GM23248 (cell line): ENCODE data around the gene ZFAND3. TPM values are rescaled to one million over a fixed set of nuclear protein-coding genes. Genes with fewer than 3 reads are reported as not detected.

ENCODE experiments used
- DNase-seq: peaks from one replicate; pipeline ENCODE4 v3.0.0-alpha.2; 2015
- H2AFZ ChIP-seq: fragments of 200-600 bp; sonication (generic); 2 replicates; pipeline ENCODE4 v1.6.1; 2016; ENCODE audit warnings: antibody characterized with exemption
- H3F3A ChIP-seq: fragments of 200-600 bp; sonication (generic); 2 replicates; pipeline ENCODE4 v1.6.1; 2016; ENCODE audit warnings: mild to moderate bottlenecking, antibody characterized with exemption, mixed run types; ENCODE audit not compliant: insufficient read depth
- H3K27ac ChIP-seq: fragments of 200-600 bp; sonication (generic); 2 replicates; pipeline ENCODE4 v1.5.1; 2016; ENCODE audit warnings: mild to moderate bottlenecking
- H3K27me3 ChIP-seq: fragments of 200-600 bp; sonication (generic); replicated peaks from 2 replicates; pipeline ENCODE4 v1.6.1; 2016; ENCODE audit warnings: mild to moderate bottlenecking; ENCODE audit not compliant: insufficient read depth
- H3K36me3 ChIP-seq: fragments of 200-600 bp; sonication (generic); 2 replicates; pipeline ENCODE4 v1.6.1; 2016; ENCODE audit warnings: low read depth, mild to moderate bottlenecking
- H3K4me1 ChIP-seq: fragments of 200-600 bp; sonication (generic); 2 replicates; pipeline ENCODE4 v1.6.1; 2016; ENCODE audit warnings: mild to moderate bottlenecking; ENCODE audit not compliant: insufficient read depth
- H3K4me2 ChIP-seq: fragments of 200-600 bp; sonication (generic); one replicate; pipeline ENCODE4 v1.6.1; 2016; ENCODE audit warnings: mild to moderate bottlenecking; ENCODE audit not compliant: unreplicated experiment
- H3K4me3 ChIP-seq: fragments of 200-600 bp; sonication (generic); 2 replicates; pipeline ENCODE4 v1.5.1; 2016; ENCODE audit warnings: mild to moderate bottlenecking
- H3K79me2 ChIP-seq: fragments of 200-600 bp; sonication (generic); 2 replicates; pipeline ENCODE4 v1.6.1; 2016; ENCODE audit warnings: mild to moderate bottlenecking; ENCODE audit not compliant: insufficient read depth
- H3K9ac ChIP-seq: fragments of 200-600 bp; sonication (generic); 2 replicates; pipeline ENCODE4 v1.6.1; 2016; ENCODE audit warnings: mild to moderate bottlenecking
- H3K9me2 ChIP-seq: fragments of 200-600 bp; sonication (generic); 2 replicates; pipeline ENCODE4 v1.6.1; 2016; ENCODE audit warnings: mixed run types, mild to moderate bottlenecking, moderate library complexity; ENCODE audit not compliant: insufficient read depth
- H3K9me3 ChIP-seq: fragments of 200-600 bp; sonication (generic); one replicate; pipeline ENCODE4 v1.6.1; 2017; ENCODE audit warnings: low read depth
- H4K20me1 ChIP-seq: fragments of 200-600 bp; sonication (generic); 2 replicates; pipeline ENCODE4 v1.6.0; 2016; ENCODE audit not compliant: insufficient read depth
- EZH2 ChIP-seq: fragments of 200-600 bp; sonication (generic); IDR thresholded peaks from 2 replicates; pipeline ENCODE4 v1.6.1; 2018; ENCODE audit warnings: antibody characterized with exemption, mild to moderate bottlenecking; ENCODE audit not compliant: insufficient read depth, poor library complexity, severe bottlenecking
- EZH2phosphoT487 ChIP-seq: fragments of 200-600 bp; sonication (generic); IDR thresholded peaks from 2 replicates; pipeline ENCODE4 v1.6.1; 2018; ENCODE audit warnings: antibody characterized with exemption, moderate library complexity, mild to moderate bottlenecking, low read depth; ENCODE audit not compliant: insufficient read depth
- WGBS, 2 experiments: methylation state at CpG; one replicate each; pipeline ENCODE4 v1.1.6; 2015 to 2017; ENCODE audit warnings: low lambda C conversion rate in 2 of 2, low coverage in 1 of 2; ENCODE audit errors: missing lambda C conversion rate in 2 of 2; 5-methylcytosine and 5-hydroxymethylcytosine counted together
- in situ Hi-C: fragments of 300-500 bp; cut with MboI; formaldehyde crosslinking; loops from 2 replicates; pipeline ENCODE4 v1.15.0; 2020
- polyA plus RNA-seq: library from polyadenylated mRNA; unstranded; fragments of >200 nt; fragmentation: Nextera tagmentation; extraction: Ambion mirVana; gene quantifications from 2 replicates; pipeline ENCODE4 v1.2.1, GENCODE V29; 2016
- total RNA-seq: library from RNA; depleted of rRNA; stranded (reverse); fragments of >200 nt; shearing (Covaris generic); gene quantifications from 2 replicates; pipeline ENCODE4 v1.2.3, GENCODE V29; 2014

The ZFAND3 gene
- total and polyA plus RNA-seq, 2 experiments from 2014 or later: 27.5 to 40.0 TPM

DNA sequence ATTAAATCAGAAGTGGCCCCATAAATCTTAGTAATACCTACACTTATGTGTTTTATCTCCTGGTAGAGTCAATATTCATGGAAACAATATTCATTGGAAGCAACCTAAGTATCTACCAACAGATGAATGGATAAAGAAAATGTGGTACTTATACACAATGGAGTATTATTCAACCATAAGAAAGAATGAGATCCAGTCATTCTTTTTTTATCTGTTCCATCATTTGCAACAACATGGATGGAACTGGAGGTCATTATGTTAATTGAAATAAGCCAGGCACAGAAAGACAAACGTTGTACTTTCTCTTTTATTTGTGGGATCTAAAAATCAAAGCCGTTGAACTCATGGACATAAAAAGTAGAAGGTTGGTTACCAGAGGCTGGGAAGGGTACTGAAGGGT lies 268.5 kb downstream of the ZFAND3 start:
- 50 to 53% methylated on average over 2 of the region's 2 CpGs for WGBS, 2 experiments
- peaks cover 8% of the 10 kb centered on the region; the same call in 1 of the 2 replicates for H3K36me3 ChIP-seq
- H3K27me3 ChIP-seq: no peaks in the 10 kb centered on the region
- no peak overlapping the region for H3K4me3 ChIP-seq
- H3K27ac ChIP-seq: no peak overlapping the region
- H3K9me3 ChIP-seq: no peaks in the 10 kb centered on the region
- no peak for TF ChIP-seq EZH2
- no peak for TF ChIP-seq EZH2phosphoT487
- H3K4me2 ChIP-seq: no peak overlapping the region
- H3K9ac ChIP-seq: no peak overlapping the region
- no peaks in the 10 kb centered on the region for H3K9me2 ChIP-seq
- H4K20me1 ChIP-seq: peaks cover 15% of the 10 kb centered on the region
- no peaks in the 10 kb centered on the region; the same call in 1 of the 2 replicates for H3F3A ChIP-seq
- in situ Hi-C loops: no loop called here
- H3K4me1 ChIP-seq: no peaks in the 10 kb centered on the region
- H2AFZ ChIP-seq: no peak overlapping the region
- peaks cover 86% of the 10 kb centered on the region for H3K79me2 ChIP-seq
- DNase-seq: no peak

DNA sequence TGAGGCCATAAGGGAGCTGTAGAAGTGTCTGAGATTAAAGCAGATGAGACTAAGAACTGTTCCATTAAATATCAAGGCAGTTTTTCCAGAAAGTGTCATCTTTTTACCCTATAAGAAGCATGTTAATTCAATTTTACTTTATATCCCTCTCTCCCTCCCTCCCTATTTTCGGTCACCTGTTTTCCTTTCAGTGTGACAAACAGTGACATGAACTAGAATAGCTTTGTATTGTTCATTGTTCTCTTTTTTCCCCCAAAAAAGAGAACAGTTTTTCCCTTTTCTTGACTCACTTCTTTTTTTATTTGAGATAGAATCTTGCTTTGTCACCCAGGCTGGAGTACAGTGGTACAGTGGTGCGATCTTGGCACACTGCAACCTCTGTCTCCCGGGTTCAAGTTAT lies 269.3 kb downstream of the ZFAND3 start:
- H3K27me3 ChIP-seq: no peaks in the 10 kb centered on the region
- H4K20me1 ChIP-seq: peaks cover 15% of the 10 kb centered on the region
- WGBS, 2 experiments: 81 to 92% methylated on average over 3 of the region's 3 CpGs
- H3K4me3 ChIP-seq: no peak overlapping the region
- no peak overlapping the region for H3K27ac ChIP-seq
- H3K9ac ChIP-seq: no peak overlapping the region
- no peaks in the 10 kb centered on the region for H3K9me2 ChIP-seq
- no peak overlapping the region for H3K4me2 ChIP-seq
- no peaks in the 10 kb centered on the region for H3K9me3 ChIP-seq
- in situ Hi-C loops: no loop called here
- no peaks in the 10 kb centered on the region for H3K4me1 ChIP-seq
- peaks cover 8% of the 10 kb centered on the region; the same call in 1 of the 2 replicates for H3K36me3 ChIP-seq
- no peak overlapping the region for H2AFZ ChIP-seq
- no peak for DNase-seq
- H3F3A ChIP-seq: peaks cover 5% of the 10 kb centered on the region; the same call in 1 of the 2 replicates
- TF ChIP-seq EZH2 (no peak), EZH2phosphoT487 (no peak)
- H3K79me2 ChIP-seq: peaks cover 85% of the 10 kb centered on the region

DNA sequence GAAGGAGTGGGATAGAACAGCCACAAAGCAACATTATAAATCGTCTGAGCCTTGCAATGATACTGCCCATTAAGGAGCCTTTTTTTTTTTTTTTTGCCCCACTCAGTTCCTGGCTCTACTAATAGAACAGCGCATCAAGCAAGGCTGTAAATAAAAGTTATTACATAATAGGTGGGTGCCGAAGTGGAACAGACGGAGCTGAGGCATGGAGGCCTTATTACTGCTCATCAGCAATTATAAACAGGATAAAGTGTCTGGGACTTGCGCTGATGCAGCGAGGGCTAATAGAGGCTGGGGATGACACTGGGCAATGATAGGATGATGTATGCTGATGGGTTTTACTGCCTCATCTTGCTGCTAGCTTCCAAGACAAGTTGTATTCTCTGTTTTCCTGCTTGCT lies 272.1 kb downstream of the ZFAND3 start:
- no peak overlapping the region for H3K4me2 ChIP-seq
- no peak overlapping the region for H3K27ac ChIP-seq
- no peaks in the 10 kb centered on the region for H3K9me2 ChIP-seq
- H3K4me1 ChIP-seq: peaks cover 18% of the 10 kb centered on the region
- peaks cover 15% of the 10 kb centered on the region for H4K20me1 ChIP-seq
- H3K9ac ChIP-seq: no peak overlapping the region
- peaks cover 3% of the 10 kb centered on the region; the same call in 1 of the 2 replicates for H3K36me3 ChIP-seq
- no peaks in the 10 kb centered on the region for H3K27me3 ChIP-seq
- H3K9me3 ChIP-seq: no peaks in the 10 kb centered on the region
- in situ Hi-C loops: no loop called here
- TF ChIP-seq EZH2: no peak
- no peak for TF ChIP-seq EZH2phosphoT487
- H3F3A ChIP-seq: peaks cover 23% of the 10 kb centered on the region
- no peak overlapping the region for H3K4me3 ChIP-seq
- peaks cover 79% of the 10 kb centered on the region for H3K79me2 ChIP-seq
- WGBS, 2 experiments: 94 to 95% methylated on average over 6 of the region's 6 CpGs
- H2AFZ ChIP-seq: no peak overlapping the region
- DNase-seq: no peak

GRCh38 chr6:38092465-38092864 lies 272.9 kb downstream of the ZFAND3 start:
- H4K20me1 ChIP-seq: peaks cover 15% of the 10 kb centered on the region
- WGBS, 2 experiments: 87 to 88% methylated on average over 4 of the region's 4 CpGs
- in situ Hi-C loops: no loop called here

GRCh38 chr6:38092964-38093363 lies 273.4 kb downstream of the ZFAND3 start:
- Histone ChIP-seq H3K9me3 (no peaks in the 10 kb centered on the region), H3K4me2 (no peak overlapping the region), H3K9ac (no peak overlapping the region), H3K4me3 (no peak overlapping the region), H3K27me3 (no peaks in the 10 kb centered on the region), H4K20me1 (peaks cover 15% of the 10 kb centered on the region), H3K36me3 (no peaks in the 10 kb centered on the region), H3K9me2 (no peaks in the 10 kb centered on the region), H3F3A (peaks cover 23% of the 10 kb centered on the region), H3K4me1 (peaks cover 18% of the 10 kb centered on the region), H3K79me2 (peaks cover 84% of the 10 kb centered on the region), H3K27ac (no peak overlapping the region), H2AFZ (no peak overlapping the region)
- no peak for DNase-seq
- in situ Hi-C loops: no loop called here
- TF ChIP-seq EZH2phosphoT487: no peak
- no peak for TF ChIP-seq EZH2

More at GRCh38 chr6:38092465-38092864, 272.9 kb downstream of the ZFAND3 start:
- Histone ChIP-seq H3K4me2 (no peak overlapping the region), H3K9me2 (no peaks in the 10 kb centered on the region), H3K9me3 (no peaks in the 10 kb centered on the region), H3F3A (peaks cover 23% of the 10 kb centered on the region), H3K36me3 (peaks cover 3% of the 10 kb centered on the region; the same call in 1 of the 2 replicates), H3K27ac (no peak overlapping the region), H2AFZ (no peak overlapping the region), H3K27me3 (no peaks in the 10 kb centered on the region), H3K4me1 (peaks cover 18% of the 10 kb centered on the region), H3K4me3 (no peak overlapping the region), H3K9ac (no peak overlapping the region), H3K79me2 (peaks cover 84% of the 10 kb centered on the region)
- no peak for TF ChIP-seq EZH2
- TF ChIP-seq EZH2phosphoT487: no peak
- DNase-seq: no peak
